ENCODE data around the gene ZNF621.
A peak's percentile ranks its signal among the peaks of the same experiment; 100 is the strongest.

Gene ZNF621

GRCh38 chr3:40576396-40576795 lies 51.6 kb downstream of the ZNF621 start:
- POLR2A ChIA-PET, result no interaction called here
- DNase-seq (ENCODE audit: extremely low spot score), result no peak
- no peak for TF ChIP-seq HDGF (IDR thresholded peaks at IDR 0.05; ENCODE audit: borderline replicate concordance)
- no peak for TF ChIP-seq CTBP1 (IDR thresholded peaks at IDR 0.05; ENCODE audit: borderline replicate concordance)
- TF ChIP-seq SP1 (IDR thresholded peaks at IDR 0.05), result no peak
- no peak for TF ChIP-seq FOXK2 (IDR thresholded peaks at IDR 0.05)
- no peak for TF ChIP-seq ELF4 (IDR thresholded peaks at IDR 0.05)
- TF ChIP-seq L3MBTL2 (conservative IDR thresholded peaks at IDR 0.05), result no peak
- TF ChIP-seq ARNT (IDR thresholded peaks at IDR 0.05), result no peak
- TF ChIP-seq LEF1 (IDR thresholded peaks at IDR 0.05; ENCODE audit: borderline replicate concordance), result no peak
- TF ChIP-seq PKNOX1 (IDR thresholded peaks at IDR 0.05), result no peak
- TF ChIP-seq TARDBP (IDR thresholded peaks at IDR 0.05), result no peak
- no peak for TF ChIP-seq FOXM1 (IDR thresholded peaks at IDR 0.05; ENCODE audit: borderline replicate concordance)
- TF ChIP-seq SUZ12 (IDR thresholded peaks at IDR 0.05), result no peak
- no peak for TF ChIP-seq FOXA1 (IDR thresholded peaks at IDR 0.05)
- no peak for TF ChIP-seq NFRKB (IDR thresholded peaks at IDR 0.05)
- TF ChIP-seq ZNF384 (IDR thresholded peaks at IDR 0.05), result no peak
- no peak for TF ChIP-seq BHLHE40 (IDR thresholded peaks at IDR 0.05; ENCODE audit: borderline replicate concordance)
- CTCF ChIA-PET, result no interaction called here

- no peak for TF ChIP-seq PKNOX1 (IDR thresholded peaks at IDR 0.05)
- ChIA-PET CTCF (interaction anchor here (0.6 to 1.0 kb wide), 4 partner anchors 28 to 1423 kb away, joined by 3 read pairs; no protein-coding TSS in a partner anchor), POLR2A (no interaction called here)
- peak; percentile 75 for DNase-seq (ENCODE audit: extremely low spot score)
Measured at GRCh38 chr3:40580494-40581091, 55.8 kb downstream of the ZNF621 start.

GRCh38 chr3:40581166-40581565 lies 56.4 kb downstream of the ZNF621 start:
- ChIA-PET POLR2A (no interaction called here), CTCF (interaction anchor here (0.6 to 1.0 kb wide), 2 partner anchors 28 to 259 kb away, joined by 3 read pairs; no protein-coding TSS in a partner anchor)
- no peak for DNase-seq (ENCODE audit: extremely low spot score)
- TF ChIP-seq BHLHE40 (IDR thresholded peaks at IDR 0.05; ENCODE audit: borderline replicate concordance) (no peak), HDGF (IDR thresholded peaks at IDR 0.05; ENCODE audit: borderline replicate concordance) (no peak), LEF1 (IDR thresholded peaks at IDR 0.05; ENCODE audit: borderline replicate concordance) (no peak), CTBP1 (IDR thresholded peaks at IDR 0.05; ENCODE audit: borderline replicate concordance) (no peak)

- no peak for DNase-seq (ENCODE audit: extremely low spot score)
- no peak for TF ChIP-seq PKNOX1 (IDR thresholded peaks at IDR 0.05)
- TF ChIP-seq SP1 (IDR thresholded peaks at IDR 0.05), result no peak
- TF ChIP-seq FOXK2 (IDR thresholded peaks at IDR 0.05), result no peak
- TF ChIP-seq SUZ12 (IDR thresholded peaks at IDR 0.05), result no peak
- no peak for TF ChIP-seq FOXM1 (IDR thresholded peaks at IDR 0.05; ENCODE audit: borderline replicate concordance)
- no peak for TF ChIP-seq BHLHE40 (IDR thresholded peaks at IDR 0.05; ENCODE audit: borderline replicate concordance)
- no peak for TF ChIP-seq L3MBTL2 (conservative IDR thresholded peaks at IDR 0.05)
- POLR2A ChIA-PET, result no interaction called here
- CTCF ChIA-PET, result no interaction called here
Measured at GRCh38 chr3:40582401-40583027, 57.8 kb downstream of the ZNF621 start.

GRCh38 chr3:40583691-40584090 lies 58.9 kb downstream of the ZNF621 start:
- TF ChIP-seq L3MBTL2 (conservative IDR thresholded peaks at IDR 0.05) (no peak), ELF4 (IDR thresholded peaks at IDR 0.05) (no peak), NFRKB (IDR thresholded peaks at IDR 0.05) (no peak), BHLHE40 (IDR thresholded peaks at IDR 0.05; ENCODE audit: borderline replicate concordance) (no peak), CTBP1 (IDR thresholded peaks at IDR 0.05; ENCODE audit: borderline replicate concordance) (no peak), LEF1 (IDR thresholded peaks at IDR 0.05; ENCODE audit: borderline replicate concordance) (no peak), FOXK2 (IDR thresholded peaks at IDR 0.05) (no peak), TARDBP (IDR thresholded peaks at IDR 0.05) (no peak)
- no peak for DNase-seq (ENCODE audit: extremely low spot score)
- POLR2A ChIA-PET, result no interaction called here
- CTCF ChIA-PET, result no interaction called here

GRCh38 chr3:40584625-40585189 lies 59.9 kb downstream of the ZNF621 start:
- ChIA-PET POLR2A (no interaction called here), CTCF (interaction anchor here (0.6 to 1.2 kb wide), 4 partner anchors 14 to 628 kb away, joined by 3 to 4 read pairs (median 3); no protein-coding TSS in a partner anchor)

More at GRCh38 chr3:40584625-40585189, 59.9 kb downstream of the ZNF621 start:
- TF ChIP-seq HDGF (IDR thresholded peaks at IDR 0.05; ENCODE audit: borderline replicate concordance), result no peak
- peak; percentile 79 for DNase-seq (ENCODE audit: extremely low spot score)

Measured in HEK293T (cell line).